NCI-H226 (cell line): ENCODE data around the gene MAP3K21.

Source experiments
- DNase-seq: peaks from one replicate; pipeline ENCODE4 v3.0.0-alpha.2; 2015

Gene MAP3K21

GRCh38 chr1:233390842-233391737 is 63.6 kb downstream of the MAP3K21 start:
- DNase-seq = no peak

DNA sequence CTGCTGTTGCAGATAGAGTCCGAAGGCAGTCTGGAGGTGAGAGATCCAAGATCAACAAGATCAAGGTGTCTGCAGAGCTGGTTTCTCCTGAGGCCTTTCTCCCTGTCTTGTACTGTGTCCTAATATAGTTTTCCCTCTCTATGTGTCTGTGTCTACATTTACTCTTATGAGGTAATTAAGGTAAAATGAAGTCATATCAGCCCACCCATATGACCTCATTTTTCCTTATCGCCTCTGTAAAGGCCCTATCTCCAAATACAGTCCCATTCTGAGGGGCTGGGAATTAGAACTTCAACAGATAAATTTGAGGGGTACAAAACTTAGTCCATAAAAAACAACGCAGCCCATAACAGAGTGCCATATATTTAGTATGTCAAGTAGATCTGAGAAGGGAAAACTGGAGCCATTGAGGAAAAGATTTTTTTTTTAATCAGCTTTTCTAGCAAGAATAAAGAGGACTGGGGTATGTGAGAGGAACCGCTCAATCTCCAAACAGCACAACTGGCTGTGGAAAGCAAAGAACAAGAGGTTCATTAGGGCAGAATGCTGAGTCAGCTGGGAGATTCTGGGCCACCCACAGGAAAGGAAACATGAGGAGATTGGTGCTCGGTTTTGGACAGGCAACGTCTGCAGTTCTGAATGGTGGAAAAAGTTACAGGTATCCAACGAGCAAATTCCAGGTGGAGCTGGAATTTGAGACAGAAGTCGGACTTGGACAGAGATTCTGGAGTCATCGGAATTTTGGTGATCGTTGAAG is 65.7 kb downstream of the MAP3K21 start:
- DNase-seq = no peak

DNA sequence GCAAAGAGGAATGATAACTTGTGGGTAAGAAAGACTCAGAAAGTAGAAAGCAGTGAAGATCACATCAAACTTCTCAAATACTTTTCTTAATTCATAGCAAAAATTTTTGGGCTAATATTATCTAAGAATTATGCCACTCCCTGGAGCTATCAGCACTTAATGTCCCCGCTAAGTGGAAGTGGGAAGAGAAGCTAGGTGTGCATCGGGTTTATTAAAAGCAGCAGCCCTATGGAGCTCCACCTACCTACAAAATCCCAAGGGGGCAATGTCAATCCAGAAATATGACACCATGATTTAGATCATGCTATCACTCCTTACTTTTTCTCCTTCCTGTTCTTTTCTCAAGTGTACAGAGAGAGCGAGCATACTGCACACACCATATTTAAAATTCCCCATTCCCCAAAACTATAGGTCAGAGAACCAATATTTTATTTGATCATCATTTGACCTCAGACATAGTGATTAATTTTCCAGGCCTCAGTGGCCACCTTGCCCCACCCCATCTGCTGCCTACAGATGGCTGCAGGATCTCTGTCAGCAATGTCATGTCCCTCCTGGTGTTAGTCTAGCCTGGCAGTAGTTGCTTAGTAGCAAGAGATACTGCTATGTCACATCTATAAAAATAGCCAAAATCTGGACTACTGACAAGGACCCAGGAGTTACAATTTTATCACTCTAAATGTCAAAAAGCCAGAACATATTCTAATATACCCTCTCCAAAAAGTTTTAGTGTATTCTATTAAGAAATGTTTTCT is 66.6 kb downstream of the MAP3K21 start:
- no peak for DNase-seq

DNA sequence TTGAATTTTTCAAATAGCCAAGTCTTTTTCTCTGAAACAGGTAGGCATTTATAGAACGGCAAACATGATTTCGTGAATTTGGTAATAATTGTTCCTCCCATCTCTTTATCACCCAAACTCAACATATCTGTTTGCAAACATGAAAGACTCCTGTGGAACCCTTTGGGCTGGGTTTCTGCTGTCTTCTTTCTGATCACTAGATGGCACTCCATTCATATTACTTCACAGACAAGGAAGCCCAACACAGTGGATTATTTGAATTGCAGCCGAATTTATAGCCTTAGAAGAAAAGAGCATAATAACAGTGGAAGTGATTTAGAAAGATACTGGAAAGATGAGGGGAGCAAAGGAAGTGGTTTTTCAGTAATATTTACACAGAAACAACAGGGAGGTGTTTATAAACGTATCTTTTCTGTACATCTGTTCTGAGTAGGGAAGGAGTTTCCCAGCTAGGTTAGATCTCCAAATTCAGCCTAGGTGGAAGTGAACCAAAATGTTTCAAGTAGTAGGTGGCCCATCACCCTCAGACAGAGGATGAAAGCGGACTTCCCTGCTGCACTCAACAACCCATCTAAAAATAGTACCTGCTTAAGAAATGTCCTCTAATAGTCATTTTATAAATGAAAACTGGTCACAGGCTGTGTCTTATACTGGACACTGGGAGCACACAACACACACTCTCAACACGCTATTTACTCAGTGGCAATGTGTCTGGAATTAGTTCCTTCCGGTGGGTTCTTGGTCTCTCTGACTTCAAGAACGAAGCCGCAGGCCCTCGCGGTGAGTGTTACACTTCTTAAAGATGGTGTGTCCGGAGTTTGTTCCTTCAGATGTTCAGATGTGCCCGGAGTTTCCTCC is 67.6 kb downstream of the MAP3K21 start:
- peak; percentile 10 for DNase-seq

- no peak for DNase-seq
Observed at GRCh38 chr1:233395863-233396646, 68.5 kb downstream of the MAP3K21 start.

GRCh38 chr1:233406339-233406960 is 78.9 kb downstream of the MAP3K21 start:
- DNase-seq = no peak

GRCh38 chr1:233406994-233407631 is 79.6 kb downstream of the MAP3K21 start:
- DNase-seq = peak; percentile 20

GRCh38 chr1:233409540-233409939 is 82.0 kb downstream of the MAP3K21 start:
- DNase-seq = no peak

GRCh38 chr1:233410906-233411305 is 83.4 kb downstream of the MAP3K21 start:
- DNase-seq = no peak

- no peak for DNase-seq
Observed at GRCh38 chr1:233412812-233413211, 85.3 kb downstream of the MAP3K21 start.

- DNase-seq = no peak
Observed at GRCh38 chr1:233421293-233421692, 93.8 kb downstream of the MAP3K21 start.

GRCh38 chr1:233424779-233425178 is 97.3 kb downstream of the MAP3K21 start:
- no peak for DNase-seq

GRCh38 chr1:233427907-233428306 is 100.4 kb downstream of the MAP3K21 start:
- DNase-seq = no peak

DNA sequence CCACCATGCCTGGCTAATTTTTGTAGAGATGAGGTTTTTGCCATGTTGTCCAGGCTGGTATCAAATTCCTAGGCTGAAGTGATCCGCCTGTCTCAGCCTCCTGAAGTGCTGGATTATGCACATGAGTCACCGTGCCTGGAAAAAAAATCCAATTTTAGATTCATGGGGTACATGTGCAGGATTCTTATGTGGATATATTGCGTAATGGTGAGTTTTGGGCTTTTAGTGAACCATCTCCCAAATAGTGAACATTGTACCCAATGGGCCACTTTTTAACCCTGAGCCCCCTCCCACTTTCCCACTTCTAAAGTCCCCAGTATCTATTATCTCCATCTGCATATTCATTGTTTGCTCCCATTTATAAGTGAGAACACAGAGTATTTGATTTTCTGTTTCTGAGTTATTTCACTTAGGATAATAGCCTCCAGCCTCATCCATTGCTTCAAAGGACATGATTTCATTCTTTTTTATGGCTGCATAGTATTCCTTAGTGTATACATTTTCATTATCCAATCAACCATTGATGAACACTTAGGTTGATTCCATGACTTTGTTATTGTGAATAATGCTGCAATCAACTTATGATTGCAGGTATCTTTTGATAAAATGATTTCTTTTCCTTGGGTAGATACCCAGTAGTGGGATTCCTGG is 104.4 kb downstream of the MAP3K21 start:
- no peak for DNase-seq

DNA sequence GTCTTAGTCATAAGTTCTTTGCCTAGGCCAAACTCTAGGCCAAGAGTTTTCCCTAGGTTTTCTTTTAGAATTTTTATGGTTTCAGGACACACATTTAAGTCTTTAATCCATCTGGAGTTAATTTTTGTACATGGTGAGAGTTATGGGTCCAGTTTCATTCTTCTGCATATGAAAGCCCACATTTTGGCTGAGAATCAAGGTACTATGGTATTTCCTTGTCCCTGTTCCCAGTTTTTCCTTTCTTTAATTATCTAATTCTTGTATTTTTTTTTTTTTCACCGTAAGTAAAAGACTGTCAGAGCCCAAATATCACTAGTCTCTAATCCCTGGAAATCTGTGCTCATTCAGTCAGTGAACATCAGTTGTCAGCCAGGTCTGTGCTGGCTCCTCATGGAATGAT is 105.4 kb downstream of the MAP3K21 start:
- no peak for DNase-seq

DNA sequence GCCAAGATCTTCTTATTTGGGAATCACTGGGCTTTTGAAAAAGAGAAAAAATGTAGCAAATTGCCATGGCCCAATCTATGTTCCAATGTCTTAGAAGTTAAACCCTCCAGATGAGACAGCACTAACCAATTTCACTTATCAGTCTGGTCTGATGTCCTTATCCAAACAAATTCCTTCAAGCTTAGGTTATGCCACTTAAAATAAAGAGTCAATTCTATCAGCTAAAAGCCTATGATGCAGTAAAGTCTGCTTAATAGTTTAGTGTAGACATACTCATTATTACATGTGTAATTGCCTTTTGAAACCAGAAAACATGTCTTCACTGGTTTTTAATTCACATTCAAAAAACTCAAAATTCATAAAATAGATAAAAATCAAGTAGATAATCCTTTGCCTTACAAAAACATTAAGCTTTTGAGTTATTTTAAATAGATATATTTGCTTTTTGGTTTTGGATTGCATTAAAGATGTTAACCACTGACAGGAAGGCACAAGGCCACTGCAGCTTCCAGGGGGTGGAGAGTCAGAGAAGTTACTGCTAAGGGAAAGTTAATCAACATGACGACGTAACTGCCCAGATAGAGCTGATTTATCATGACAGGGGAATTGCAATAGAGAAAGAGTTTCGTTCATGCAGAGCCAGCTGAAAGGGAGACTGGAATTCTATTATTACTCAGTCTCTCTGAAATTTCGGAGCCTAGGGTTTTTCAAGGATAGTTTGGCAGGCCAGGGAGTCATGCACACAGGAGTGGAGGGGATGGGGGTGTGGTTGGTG is 106.1 kb downstream of the MAP3K21 start:
- DNase-seq = peak; percentile 3
